H9 (cell line): Measurements from ENCODE around the gene DAGLB. TPM values are rescaled to one million over a fixed set of nuclear protein-coding genes. Genes with fewer than 3 reads are reported as not detected.

Experiments
- DNase-seq: peaks from one replicate; pipeline ENCODE4 v3.0.0-alpha.2; 2017
- H2AFZ ChIP-seq: one replicate; pipeline ENCODE4 v1.6.1; 2013; ENCODE audit warnings: mild to moderate bottlenecking, low read length, control low read depth, moderate library complexity
- H2AK5ac ChIP-seq: 2 replicates; pipeline ENCODE4 v1.6.1; 2013; ENCODE audit warnings: low read length, control low read depth, mixed read lengths; ENCODE audit not compliant: insufficient read length
- H2BK120ac ChIP-seq: one replicate; pipeline ENCODE4 v1.6.1; 2013; ENCODE audit warnings: low read depth, mild to moderate bottlenecking, low read length, control low read depth, inconsistent platforms; ENCODE audit not compliant: poor library complexity, severe bottlenecking
- H2BK12ac ChIP-seq: 2 replicates; pipeline ENCODE4 v1.6.1; 2013; ENCODE audit warnings: low read length, control low read depth, mixed read lengths, low read depth; ENCODE audit not compliant: insufficient read length
- H2BK15ac ChIP-seq: 2 replicates; pipeline ENCODE4 v1.6.1; 2013; ENCODE audit warnings: low read depth, low read length, control low read depth
- H2BK20ac ChIP-seq: one replicate; pipeline ENCODE4 v1.6.1; 2013; ENCODE audit warnings: low read depth, mild to moderate bottlenecking, low read length, control low read depth, inconsistent platforms; ENCODE audit not compliant: poor library complexity, severe bottlenecking
- H2BK5ac ChIP-seq: 2 replicates; pipeline ENCODE4 v1.6.1; 2013; ENCODE audit warnings: low read length, control low read depth, mixed read lengths; ENCODE audit not compliant: insufficient read length
- H3K14ac ChIP-seq: 2 replicates; pipeline ENCODE4 v1.6.1; 2013; ENCODE audit warnings: low read length, control low read depth; ENCODE audit not compliant: insufficient read depth
- H3K18ac ChIP-seq: 2 replicates; pipeline ENCODE4 v1.6.1; 2013; ENCODE audit warnings: low read depth, mild to moderate bottlenecking, mixed read lengths, low read length, control low read depth; ENCODE audit not compliant: insufficient read length
- H3K23ac ChIP-seq: 2 replicates; pipeline ENCODE4 v1.6.1; 2013; ENCODE audit warnings: low read length, control low read depth, mixed read lengths, low read depth; ENCODE audit not compliant: insufficient read length
- H3K23me2 ChIP-seq: 2 replicates; pipeline ENCODE4 v1.6.1; 2013; ENCODE audit warnings: low read depth, mild to moderate bottlenecking, mixed read lengths, low read length, control low read depth; ENCODE audit not compliant: insufficient read length, poor library complexity, severe bottlenecking
- H3K27ac ChIP-seq: 2 replicates; pipeline ENCODE4 v1.5.1; 2013; ENCODE audit warnings: low read length, control low read depth, mixed read lengths, low read depth; ENCODE audit not compliant: insufficient read length
- H3K27me3 ChIP-seq: 2 replicates; pipeline ENCODE4 v1.6.1; 2013; ENCODE audit warnings: low read length, control low read depth, inconsistent platforms; ENCODE audit not compliant: insufficient read depth
- H3K4ac ChIP-seq: 2 replicates; pipeline ENCODE4 v1.6.1; 2013; ENCODE audit warnings: low read depth, mild to moderate bottlenecking, control low read depth, inconsistent platforms, low read length, moderate library complexity
- H3K4me1 ChIP-seq: 2 replicates; pipeline ENCODE4 v1.6.1; 2013; ENCODE audit warnings: low read length, control low read depth, inconsistent platforms; ENCODE audit not compliant: insufficient read depth
- H3K4me2 ChIP-seq: 2 replicates; pipeline ENCODE4 v1.6.1; 2013; ENCODE audit warnings: low read length, control low read depth, mixed read lengths; ENCODE audit not compliant: insufficient read length, insufficient read depth
- H3K56ac ChIP-seq: 2 replicates; pipeline ENCODE4 v1.6.1; 2013; ENCODE audit warnings: low read depth, mild to moderate bottlenecking, mixed read lengths, low read length, control low read depth; ENCODE audit not compliant: insufficient read length
- H3K79me1 ChIP-seq: 2 replicates; pipeline ENCODE4 v1.6.1; 2013; ENCODE audit warnings: low read depth, mild to moderate bottlenecking, moderate library complexity, low read length, control low read depth, inconsistent platforms; ENCODE audit not compliant: insufficient read depth, poor library complexity, severe bottlenecking
- H3K79me2 ChIP-seq: 2 replicates; pipeline ENCODE4 v1.6.1; 2013; ENCODE audit warnings: low read length, control low read depth, inconsistent platforms; ENCODE audit not compliant: insufficient read depth
- H3K9ac ChIP-seq: 2 replicates; pipeline ENCODE4 v1.6.1; 2013; ENCODE audit warnings: low read length, control low read depth, mixed read lengths; ENCODE audit not compliant: insufficient read length; ENCODE audit errors: extremely low read depth
- H3K9me3 ChIP-seq: one replicate; pipeline ENCODE4 v1.6.1; 2013; ENCODE audit warnings: low read depth, low read length, inconsistent platforms; ENCODE audit not compliant: control insufficient read depth
- H3T11ph ChIP-seq: one replicate; pipeline ENCODE4 v1.6.1; 2013; ENCODE audit warnings: mild to moderate bottlenecking, low read length, control low read depth, inconsistent platforms
- H4K20me1 ChIP-seq: one replicate; pipeline ENCODE4 v1.6.1; 2013; ENCODE audit not compliant: control insufficient read depth, insufficient read length, insufficient read depth
- H4K5ac ChIP-seq: 2 replicates; pipeline ENCODE4 v1.6.1; 2013; ENCODE audit warnings: low read depth, mild to moderate bottlenecking, mixed read lengths, low read length, control low read depth; ENCODE audit not compliant: insufficient read length
- H4K8ac ChIP-seq: replicated peaks from 2 replicates; pipeline ENCODE4 v1.6.1; 2013; ENCODE audit warnings: low read length, control low read depth, mixed read lengths, low read depth; ENCODE audit not compliant: insufficient read length
- H4K91ac ChIP-seq: 2 replicates; pipeline ENCODE4 v1.6.1; 2013; ENCODE audit warnings: low read depth, mild to moderate bottlenecking, moderate library complexity, mixed read lengths, low read length, control low read depth; ENCODE audit not compliant: insufficient read length
- H3K27ac Mint-ChIP-seq, 3 experiments: 2 replicates in 2 of 3; 3 replicates in 1 of 3; pipeline ENCODE4 v1.8.0; 2020 to 2021; ENCODE audit warnings: mixed read lengths in 3 of 3, mild to moderate bottlenecking in 1 of 3, moderate library complexity in 1 of 3
- H3K27me3 Mint-ChIP-seq: 2 replicates; pipeline ENCODE4 v1.8.0; 2021; ENCODE audit warnings: low read depth, mild to moderate bottlenecking, moderate library complexity, mixed read lengths
- H3K36me3 Mint-ChIP-seq, 3 experiments: 2 replicates in 2 of 3; 3 replicates in 1 of 3; pipeline ENCODE4 v1.8.0; 2020 to 2021; ENCODE audit warnings: low read depth in 3 of 3, mixed read lengths in 3 of 3; ENCODE audit not compliant: insufficient read depth in 1 of 3
- H3K4me1 Mint-ChIP-seq, 2 experiments: 2 replicates each; pipeline ENCODE4 v1.8.0; 2020; ENCODE audit warnings: mixed read lengths in 2 of 2
- H3K4me3 Mint-ChIP-seq, 2 experiments: 2 replicates in 1 of 2; 3 replicates in 1 of 2; pipeline ENCODE4 v1.8.0; 2020 to 2021; ENCODE audit warnings: mild to moderate bottlenecking in 2 of 2, mixed read lengths in 2 of 2, moderate library complexity in 1 of 2
- H3K9me3 Mint-ChIP-seq, 2 experiments: 2 replicates in 1 of 2; 3 replicates in 1 of 2; pipeline ENCODE4 v1.8.0; 2020; ENCODE audit warnings: mild to moderate bottlenecking in 2 of 2, mixed read lengths in 2 of 2, moderate library complexity in 1 of 2
- CTCF ChIP-seq: fragments of 200-600 bp; sonication (generic); conservative IDR thresholded peaks from 3 replicates; pipeline ENCODE4 v1.8.0; 2021; ENCODE audit warnings: antibody characterized with exemption, mild to moderate bottlenecking
- WGBS: extraction: QIAGEN DNeasy Blood & Tissue Kit; methylation state at CpG from one replicate; pipeline ENCODE4 v1.1.7; 2013; ENCODE audit warnings: missing lambda C conversion rate, low lambda C conversion rate, mixed read lengths; ENCODE audit not compliant: insufficient read length; ENCODE audit errors: extremely low coverage; 5-methylcytosine and 5-hydroxymethylcytosine counted together
- total RNA-seq: library from RNA; stranded (reverse); gene quantifications from 2 replicates; pipeline ENCODE4 v1.2.1, GENCODE V29; 2021

The DAGLB gene
- total RNA-seq, 1 experiment from 2014 or later: 46.4 TPM

- no peak overlapping the region for H2BK120ac ChIP-seq
- H2BK20ac ChIP-seq: no peak overlapping the region
- no peak overlapping the region for H2AK5ac ChIP-seq
- H4K5ac ChIP-seq: no peak overlapping the region
- Mint-ChIP-seq H3K4me1 (no peaks in the 10 kb centered on the region), H3K27me3 (peaks cover 15% of the 10 kb centered on the region), H3K9me3 (peaks cover 6 to 10% of the 10 kb centered on the region in 2 experiments; a peak in 4 of 5 replicates), H3K4me3 (no peak overlapping the region), H3K27ac (0 out of 7 replicates have a peak overlapping the region, but pooled peaks of 1 of the 3 experiments have one; percentile 18), H3K36me3 (peaks cover 4 to 5% (median 4%) of the 10 kb centered on the region in 3 experiments; a peak in 2 of 7 replicates)
- H3K4me1 ChIP-seq: no peaks in the 10 kb centered on the region
- H3K4ac ChIP-seq: no peak overlapping the region
- no peak overlapping the region for H3K56ac ChIP-seq
- H3K9ac ChIP-seq: no peak overlapping the region
- no peak overlapping the region for H4K91ac ChIP-seq
- no peak overlapping the region for H3T11ph ChIP-seq
- H2BK15ac ChIP-seq: no peak overlapping the region
- no peak overlapping the region for H4K8ac ChIP-seq
- no peak overlapping the region for H3K18ac ChIP-seq
- no peak overlapping the region for H3K27ac ChIP-seq
- H3K4me2 ChIP-seq: no peak overlapping the region
- H3K14ac ChIP-seq: no peak overlapping the region
- no peaks in the 10 kb centered on the region for H3K23me2 ChIP-seq
- H3K79me1 ChIP-seq: no peaks in the 10 kb centered on the region
- no peak for DNase-seq
- H2AFZ ChIP-seq: no peak overlapping the region
- H3K79me2 ChIP-seq: no peaks in the 10 kb centered on the region
- no peak overlapping the region for H3K23ac ChIP-seq
- no CpG with 5 or more reads among the region's 10 CpGs for WGBS
- no peaks in the 10 kb centered on the region for H3K27me3 ChIP-seq
- TF ChIP-seq CTCF: no peak
- no peak overlapping the region for H2BK5ac ChIP-seq
- no peaks in the 10 kb centered on the region for H3K9me3 ChIP-seq
- H4K20me1 ChIP-seq: no peaks in the 10 kb centered on the region
- no peak overlapping the region for H2BK12ac ChIP-seq
Observed at GRCh38 chr7:6491194-6491593, 43.4 kb upstream of the DAGLB start.
